ENCODE measurements around the gene ENGASE.

The ENGASE gene

DNA sequence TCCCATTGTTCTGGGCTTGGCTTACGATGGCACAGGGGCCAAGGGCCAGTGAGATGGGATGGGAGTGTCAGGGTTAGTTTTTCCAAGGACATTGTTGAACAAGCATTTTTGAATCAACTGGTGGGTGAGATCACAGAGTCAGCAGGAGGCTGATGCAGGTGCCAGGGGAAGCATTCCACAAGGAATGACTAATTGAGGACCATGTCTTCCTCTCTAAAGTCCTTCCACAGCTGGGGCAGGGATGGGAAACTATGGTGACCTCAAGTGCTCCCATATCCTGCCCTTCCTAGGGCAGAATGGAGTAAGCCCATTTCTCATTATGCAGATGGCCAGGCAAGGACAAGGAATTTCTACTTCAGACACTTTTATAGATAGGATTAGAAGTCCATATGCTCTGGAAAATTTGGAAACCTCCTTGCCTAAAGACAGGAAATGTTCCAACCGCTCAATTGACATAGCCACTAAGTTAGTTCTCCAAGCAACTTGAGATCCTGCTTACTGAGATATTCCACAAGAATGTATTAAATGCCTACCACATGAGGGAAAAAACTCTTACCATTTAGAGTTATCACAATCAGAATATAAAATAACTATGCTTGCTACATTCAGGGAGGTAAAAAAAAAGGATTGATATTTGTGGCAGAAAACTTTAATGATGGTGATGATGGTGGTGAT, 21.2 kb upstream of the ENGASE start:
- H3K4me3 ChIP-seq (ENCODE audit: low read depth, low read length) = no peak overlapping the region
- no peak for TF ChIP-seq CTCF (IDR thresholded peaks at IDR 0.05; ENCODE audit: low read depth, low read length)
- in situ Hi-C loops (cut with HindIII; ENCODE audit: low sequenced_read_pairs) = no loop called here
- DNase-seq (ENCODE audit: low read depth, low spot score) = peak; percentile 39

- no peak for DNase-seq (ENCODE audit: low read depth, low spot score)
- no peak overlapping the region for H3K4me3 ChIP-seq (ENCODE audit: low read depth, low read length)
- in situ Hi-C loops (cut with HindIII; ENCODE audit: low sequenced_read_pairs) = no loop called here
- no peak for TF ChIP-seq CTCF (IDR thresholded peaks at IDR 0.05; ENCODE audit: low read depth, low read length)
Measured at GRCh38 chr17:79054200-79054960, 20.2 kb upstream of the ENGASE start.

GRCh38 chr17:79055197-79055596, 19.4 kb upstream of the ENGASE start:
- in situ Hi-C loops (cut with HindIII; ENCODE audit: low sequenced_read_pairs) = no loop called here
- no peak for TF ChIP-seq CTCF (IDR thresholded peaks at IDR 0.05; ENCODE audit: low read depth, low read length)
- no peak for DNase-seq (ENCODE audit: low read depth, low spot score)
- no peak overlapping the region for H3K4me3 ChIP-seq (ENCODE audit: low read depth, low read length)

GRCh38 chr17:79057737-79058385, 16.8 kb upstream of the ENGASE start:
- TF ChIP-seq CTCF (IDR thresholded peaks at IDR 0.05; ENCODE audit: low read depth, low read length) = no peak
- DNase-seq (ENCODE audit: low read depth, low spot score) = no peak
- H3K4me3 ChIP-seq (ENCODE audit: low read depth, low read length) = no peak overlapping the region
- in situ Hi-C loops (cut with HindIII; ENCODE audit: low sequenced_read_pairs) = no loop called here

GRCh38 chr17:79062691-79063090, 11.9 kb upstream of the ENGASE start:
- in situ Hi-C loops (cut with HindIII; ENCODE audit: low sequenced_read_pairs) = no loop called here
- no peak for DNase-seq (ENCODE audit: low read depth, low spot score)
- H3K4me3 ChIP-seq (ENCODE audit: low read depth, low read length) = no peak overlapping the region
- no peak for TF ChIP-seq CTCF (IDR thresholded peaks at IDR 0.05; ENCODE audit: low read depth, low read length)

GRCh38 chr17:79064026-79064425, 10.6 kb upstream of the ENGASE start:
- no peak for TF ChIP-seq CTCF (IDR thresholded peaks at IDR 0.05; ENCODE audit: low read depth, low read length)
- DNase-seq (ENCODE audit: low read depth, low spot score) = no peak
- no peak overlapping the region for H3K4me3 ChIP-seq (ENCODE audit: low read depth, low read length)
- in situ Hi-C loops (cut with HindIII; ENCODE audit: low sequenced_read_pairs) = no loop called here
